Lower lobe of right lung (tissue), 2 donors: Measurements from ENCODE around the gene IBA57. TPM values are rescaled to one million over a fixed set of nuclear protein-coding genes. Genes with fewer than 3 reads are reported as not detected.

ENCODE experiments used
- ATAC-seq, 2 donors: fragments of 200-7000 bp; cut with Tn5 transposase; one replicate each; pipeline ENCODE4 v1.9.1; 2020 to 2022; ENCODE audit warnings: mild to moderate bottlenecking in 2 of 2, moderate library complexity in 2 of 2
- DNase-seq: peaks from one replicate; pipeline ENCODE4 v3.0.0-alpha.2; 2020
- H3K27ac ChIP-seq: fragments of 200-600 bp; one replicate; pipeline ENCODE4 v1.8.0; 2022
- H3K27me3 ChIP-seq: fragments of 200-600 bp; one replicate; pipeline ENCODE4 v1.8.0; 2022; ENCODE audit warnings: low read depth
- H3K36me3 ChIP-seq: fragments of 200-600 bp; one replicate; pipeline ENCODE4 v1.8.0; 2022; ENCODE audit warnings: mild to moderate bottlenecking
- H3K4me1 ChIP-seq: fragments of 200-600 bp; one replicate; pipeline ENCODE4 v1.8.0; 2022
- H3K4me3 ChIP-seq: fragments of 200-600 bp; one replicate; pipeline ENCODE4 v1.8.0; 2022; ENCODE audit warnings: mild to moderate bottlenecking
- H3K9me3 ChIP-seq: fragments of 200-600 bp; one replicate; pipeline ENCODE4 v1.8.0; 2022
- CTCF ChIP-seq: fragments of 200-600 bp; IDR thresholded peaks from one replicate; pipeline ENCODE4 v1.8.0; 2022; ENCODE audit warnings: antibody characterized with exemption, mild to moderate bottlenecking
- intact Hi-C: fragments of 100-400 bp; cut with DNase I; formaldehyde crosslinking; loops from one replicate; pipeline ENCODE4 v1.11.0; 2022
- total RNA-seq: library from RNA; stranded (reverse); fragmentation: NEBNext Ultra II Directional; extraction: Animal tissue kit (Norgen Biotek cat#: 25700); gene quantifications from one replicate; pipeline ENCODE4 v1.2.1, GENCODE V29; 2021
- donor health status: DM: no; HTN: yes; CAD: no; lungs with severe emphysema.

Gene IBA57
- total RNA-seq, 1 donor from 2014 or later: 10.7 TPM

- intact Hi-C loops: no loop called here
- Histone ChIP-seq H3K27ac (no peak overlapping the region), H3K4me1 (peaks cover 77% of the 10 kb centered on the region), H3K9me3 (no peaks in the 10 kb centered on the region), H3K27me3 (no peaks in the 10 kb centered on the region), H3K4me3 (no peak overlapping the region), H3K36me3 (peaks cover 54% of the 10 kb centered on the region)
- no peak for DNase-seq
- no peak for TF ChIP-seq CTCF
- ATAC-seq: no peak
These were observed 19.0 kb upstream of the IBA57 start for GRCh38 chr1:228146417-228147150.

- Histone ChIP-seq H3K4me1 (peaks cover 76% of the 10 kb centered on the region), H3K36me3 (peaks cover 47% of the 10 kb centered on the region), H3K9me3 (no peaks in the 10 kb centered on the region), H3K4me3 (no peak overlapping the region), H3K27me3 (no peaks in the 10 kb centered on the region), H3K27ac (peak overlapping the region; percentile 88)
- intact Hi-C loops: no loop called here
- no peak for TF ChIP-seq CTCF
- DNase-seq (no peak), ATAC-seq (no peak)
These were observed 18.4 kb upstream of the IBA57 start for GRCh38 chr1:228147151-228147693.

- no peak overlapping the region for H3K4me3 ChIP-seq
- DNase-seq: no peak
- peak overlapping the region; percentile 88 for H3K27ac ChIP-seq
- intact Hi-C loops: no loop called here
- ATAC-seq: no peak
- no peaks in the 10 kb centered on the region for H3K27me3 ChIP-seq
- H3K36me3 ChIP-seq: peaks cover 46% of the 10 kb centered on the region
- TF ChIP-seq CTCF: no peak
- H3K4me1 ChIP-seq: peaks cover 70% of the 10 kb centered on the region
- H3K9me3 ChIP-seq: no peaks in the 10 kb centered on the region
These were observed 17.8 kb upstream of the IBA57 start for GRCh38 chr1:228147768-228148167.

- TF ChIP-seq CTCF: no peak
- Histone ChIP-seq H3K4me1 (peaks cover 64% of the 10 kb centered on the region), H3K36me3 (peaks cover 46% of the 10 kb centered on the region), H3K27me3 (no peaks in the 10 kb centered on the region), H3K27ac (peak overlapping the region; percentile 88), H3K9me3 (no peaks in the 10 kb centered on the region), H3K4me3 (no peak overlapping the region)
- no peak for DNase-seq
- ATAC-seq: no peak
- intact Hi-C loops: no loop called here
These were observed 17.3 kb upstream of the IBA57 start for GRCh38 chr1:228148196-228148861.

- DNase-seq: no peak
- Histone ChIP-seq H3K4me1 (peaks cover 58% of the 10 kb centered on the region), H3K27ac (peak overlapping the region; percentile 88), H3K9me3 (no peaks in the 10 kb centered on the region), H3K27me3 (no peaks in the 10 kb centered on the region), H3K36me3 (peaks cover 46% of the 10 kb centered on the region), H3K4me3 (peak overlapping the region; percentile 51)
- no peak for TF ChIP-seq CTCF
- intact Hi-C loops: no loop called here
- no peak for ATAC-seq
These were observed 16.6 kb upstream of the IBA57 start for GRCh38 chr1:228148935-228149405.
